ENCODE results near the gene HAND2.

Gene HAND2

DNA sequence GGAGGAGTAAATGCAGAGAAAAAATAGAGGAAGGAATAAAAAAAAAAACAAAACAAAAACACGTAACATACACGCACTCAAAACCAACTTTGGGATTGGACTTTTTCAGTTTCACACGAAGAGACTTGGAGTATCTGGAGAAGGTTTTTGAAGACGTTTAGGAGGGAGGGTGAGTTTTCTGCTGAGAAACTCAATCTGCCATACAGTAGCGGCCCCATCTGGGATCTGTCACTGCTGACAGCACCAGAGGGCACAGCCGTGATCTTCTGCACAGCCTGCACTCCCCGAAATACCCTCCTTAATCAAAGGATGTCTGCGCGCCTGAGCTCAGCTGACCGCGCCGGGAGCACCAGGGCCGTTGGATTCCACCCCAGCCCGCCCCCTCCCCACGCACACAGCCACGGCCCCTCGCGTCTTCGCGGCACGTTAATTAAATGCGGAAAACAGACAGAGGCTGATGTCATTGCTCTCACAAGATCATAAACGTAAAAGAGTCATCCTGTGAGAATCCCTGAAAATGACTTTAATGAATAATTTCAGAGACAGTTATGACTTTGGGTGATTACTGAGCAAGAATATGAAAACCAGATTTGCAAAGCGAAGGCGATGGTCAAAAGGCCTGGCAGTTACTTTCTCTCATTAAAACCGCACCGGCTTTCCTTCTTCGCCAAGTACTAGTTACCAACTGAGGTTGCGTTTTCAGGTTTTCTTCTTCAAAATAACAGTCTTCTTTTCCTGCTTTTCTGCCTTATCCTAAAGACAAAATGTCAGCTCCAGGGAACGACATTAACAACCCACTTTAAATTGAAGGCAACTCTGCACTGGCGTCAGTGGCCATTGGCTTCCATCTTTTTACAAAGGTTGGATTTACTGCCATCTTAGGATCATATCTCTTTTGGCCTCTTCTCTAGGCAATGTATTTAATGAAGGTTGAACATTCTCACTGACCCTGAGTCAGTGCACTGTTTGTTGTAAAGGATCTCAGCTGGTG is 10.6 kb downstream of the HAND2 start:
- DNase-seq = no peak

DNA sequence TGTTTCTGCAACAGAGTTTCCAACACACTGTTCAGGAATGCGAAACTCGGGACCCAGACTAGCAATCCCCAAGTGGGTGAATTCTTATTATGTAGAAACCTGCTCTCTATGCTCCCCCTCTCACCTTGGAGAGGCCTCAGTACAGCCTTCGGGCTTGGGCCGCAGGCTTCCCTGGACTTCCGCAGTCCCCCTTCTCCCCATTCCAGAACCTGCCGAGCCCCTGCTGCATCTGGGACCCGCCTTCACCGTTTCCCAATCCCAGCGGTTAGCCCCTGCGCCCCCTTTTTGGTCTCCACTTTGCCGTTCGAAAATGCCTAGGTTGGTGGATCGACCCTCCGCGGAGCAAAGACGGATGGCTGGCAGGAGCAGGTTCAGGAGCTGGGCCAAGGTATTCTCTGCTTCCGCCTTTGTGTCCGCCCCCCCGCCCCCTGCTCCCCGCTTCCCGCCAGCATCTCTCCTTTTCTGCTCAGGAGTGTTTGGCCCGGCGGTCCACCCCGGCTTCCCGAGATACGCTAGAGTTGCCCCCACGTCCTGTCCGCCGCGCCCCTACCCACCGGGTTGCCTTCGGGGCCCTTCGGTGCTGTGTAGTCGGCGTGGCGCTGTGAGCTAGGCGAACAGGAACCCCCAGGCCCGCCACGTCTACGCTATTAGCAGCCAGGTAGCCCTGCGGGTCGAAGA is 11.5 kb downstream of the HAND2 start:
- no peak for DNase-seq

DNA sequence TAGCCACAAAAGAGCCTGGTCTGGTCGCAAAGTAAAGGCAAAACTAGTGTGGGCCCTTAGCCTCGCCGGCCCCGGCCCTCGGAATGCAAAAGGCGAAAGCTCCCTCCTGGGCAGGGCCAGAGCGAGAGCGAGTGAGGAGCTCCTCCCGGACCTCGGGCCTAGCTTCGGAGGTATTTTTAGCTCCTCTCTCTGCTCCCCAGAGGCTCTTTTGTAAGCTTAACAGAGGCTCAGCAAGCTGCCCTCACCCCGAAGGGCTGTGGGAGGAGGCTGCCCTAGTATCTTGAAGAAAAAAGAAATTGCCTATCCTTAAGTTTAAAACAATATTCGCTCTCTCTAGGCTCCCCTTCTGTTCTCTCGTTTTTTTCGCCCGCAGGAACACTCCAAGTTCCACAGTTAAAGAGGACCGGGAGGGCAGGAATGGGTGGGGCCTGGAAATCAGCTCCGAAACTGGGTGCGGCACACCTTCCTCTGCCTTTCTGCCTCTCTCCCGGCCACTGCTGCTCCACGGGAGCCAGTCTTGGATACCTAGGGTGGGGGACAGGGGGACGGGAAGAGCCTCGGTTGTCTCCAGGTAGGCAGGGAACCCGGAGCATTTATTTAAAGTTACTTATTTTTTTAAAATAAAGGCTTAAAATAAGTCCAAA is 12.1 kb downstream of the HAND2 start:
- DNase-seq = no peak

DNA sequence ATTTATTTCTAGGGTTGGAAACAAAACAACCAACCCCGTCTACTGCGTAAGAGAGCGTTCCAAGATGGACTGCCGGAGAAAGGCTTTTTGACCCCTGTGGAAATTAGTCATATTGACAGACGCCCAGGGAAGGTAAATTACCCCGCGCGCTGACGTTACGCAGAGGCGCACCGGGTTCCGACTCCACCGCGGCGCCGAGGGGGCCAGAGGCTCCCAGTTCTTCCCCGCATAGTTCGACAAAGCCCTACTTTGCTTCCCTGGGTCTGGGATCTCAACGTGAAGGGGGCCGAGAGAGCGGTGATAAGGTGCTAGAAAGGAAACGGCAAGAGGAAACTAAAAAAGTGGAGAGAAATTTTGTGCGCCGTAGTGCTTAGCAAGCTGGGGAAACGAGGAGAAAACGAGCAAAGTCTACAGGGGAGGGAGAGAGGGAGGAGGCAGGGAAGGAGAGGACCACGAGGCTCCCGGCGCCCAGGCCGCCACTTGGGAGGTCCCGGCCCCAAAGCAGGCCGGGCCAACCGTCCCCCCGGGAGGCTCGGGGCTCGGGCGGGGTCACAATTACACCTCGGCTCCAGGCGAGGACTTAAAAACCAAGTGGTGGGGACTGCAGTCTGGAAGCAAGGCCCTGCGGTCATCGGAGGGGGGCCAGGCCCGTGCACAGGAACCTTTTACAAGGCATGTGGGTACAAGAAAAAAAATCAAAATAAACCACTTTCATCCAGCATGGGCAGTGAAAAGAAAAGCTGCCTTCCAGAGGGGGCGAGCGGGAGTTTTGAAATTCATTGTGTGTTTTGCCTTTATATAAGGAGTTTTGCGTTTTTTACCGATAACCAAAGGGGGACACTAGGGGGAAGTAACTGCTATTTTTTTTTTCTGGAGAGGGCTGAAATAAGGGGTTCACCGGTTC is 13.2 kb downstream of the HAND2 start:
- no peak for DNase-seq

- DNase-seq = no peak
These were observed 14.6 kb downstream of the HAND2 start for GRCh38 chr4:173515458-173515857.

GRCh38 chr4:173514641-173515217 is 15.3 kb downstream of the HAND2 start:
- no peak for DNase-seq

DNA sequence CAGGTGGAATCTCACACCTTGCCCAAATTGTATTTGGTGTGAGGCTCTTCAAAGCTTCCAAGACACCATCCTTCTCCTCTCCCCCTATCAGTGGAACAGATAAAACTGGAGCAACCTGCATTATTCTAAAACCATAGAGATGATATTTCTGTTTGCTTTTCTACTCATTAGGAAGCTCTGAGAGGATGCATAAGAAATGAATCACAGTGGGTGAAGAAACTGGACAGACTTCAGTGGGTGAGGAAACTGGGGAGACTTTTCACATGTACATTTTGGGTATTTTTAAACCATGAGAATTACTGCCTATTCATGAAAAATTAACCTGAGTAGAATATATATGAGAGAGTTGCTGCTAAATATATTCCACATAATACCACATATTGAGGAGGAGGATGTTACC is 16.4 kb downstream of the HAND2 start:
- DNase-seq = no peak

DNA sequence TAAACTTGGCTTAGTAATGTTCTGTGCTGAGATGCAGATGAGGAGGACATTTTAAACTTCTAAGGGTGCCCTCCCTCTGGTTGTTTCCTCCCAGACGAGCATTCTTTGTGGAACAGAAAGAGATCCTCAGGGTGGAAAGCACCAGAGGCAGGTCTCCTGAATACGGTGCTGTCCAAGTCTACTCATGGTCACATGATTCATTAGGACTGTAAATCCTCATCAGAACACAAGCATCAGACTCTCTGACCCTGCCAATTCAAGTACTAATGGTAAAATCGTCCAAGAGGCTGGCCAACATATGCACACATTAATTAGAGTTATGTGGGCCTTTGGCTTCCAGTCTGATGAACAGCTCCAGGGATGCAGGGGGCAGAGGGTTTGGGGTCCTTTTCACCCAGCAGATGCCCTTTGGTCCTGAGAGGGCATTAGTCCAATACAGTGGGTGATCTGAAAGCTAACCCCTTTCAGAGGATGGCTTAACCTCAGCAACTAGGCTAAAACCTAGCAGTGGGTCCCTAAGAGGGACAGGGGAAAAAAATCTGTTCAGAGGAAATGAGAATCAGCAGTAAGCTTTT is 18.2 kb downstream of the HAND2 start:
- no peak for DNase-seq

DNA sequence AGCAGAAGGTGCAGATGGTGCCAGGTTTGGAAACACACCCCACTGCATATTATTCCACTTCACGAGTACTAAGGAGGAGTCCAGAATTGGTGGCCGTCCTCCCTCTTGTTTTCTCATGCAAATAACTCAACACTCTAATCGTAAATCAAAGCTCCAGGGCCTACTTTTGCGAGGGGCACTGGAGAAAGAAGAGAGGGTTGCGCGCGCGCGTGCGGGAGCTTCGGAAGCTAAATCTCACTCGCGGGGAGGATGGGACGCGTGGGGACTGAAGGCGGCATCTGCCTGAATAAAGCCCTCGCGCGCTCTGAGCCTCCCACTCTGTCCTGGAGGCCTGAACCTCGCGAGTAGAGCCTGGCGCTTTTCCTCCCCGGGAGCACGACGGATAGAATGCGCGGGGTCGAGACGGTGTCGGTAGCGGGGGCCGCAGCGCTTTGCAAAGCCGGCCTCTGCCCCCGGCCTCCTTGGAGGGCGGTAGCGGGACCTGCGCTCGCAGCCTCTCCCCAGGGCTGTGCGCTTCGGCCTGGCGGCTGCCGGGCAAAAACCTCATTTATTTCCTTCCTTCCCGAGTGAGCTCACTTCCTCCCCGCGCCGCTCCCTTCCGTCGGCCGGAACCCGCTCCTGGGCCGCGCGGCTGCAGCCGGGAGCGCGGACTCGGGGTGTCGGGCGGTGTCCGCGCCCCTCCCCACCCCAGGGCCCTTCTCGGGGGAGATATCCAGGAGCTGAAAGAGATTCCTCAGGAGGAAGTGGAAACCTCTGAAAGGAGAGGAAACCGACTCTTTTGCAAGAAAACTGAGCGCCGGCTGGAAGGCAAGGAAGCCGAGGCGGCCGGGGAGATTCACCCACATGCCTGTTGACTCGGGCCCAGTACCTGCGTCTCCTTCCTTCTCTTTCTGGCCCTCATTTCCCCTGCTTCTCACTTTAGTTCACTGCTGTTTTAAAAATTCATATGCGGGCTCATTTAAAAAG is 20.7 kb downstream of the HAND2 start:
- no peak for DNase-seq

DNA sequence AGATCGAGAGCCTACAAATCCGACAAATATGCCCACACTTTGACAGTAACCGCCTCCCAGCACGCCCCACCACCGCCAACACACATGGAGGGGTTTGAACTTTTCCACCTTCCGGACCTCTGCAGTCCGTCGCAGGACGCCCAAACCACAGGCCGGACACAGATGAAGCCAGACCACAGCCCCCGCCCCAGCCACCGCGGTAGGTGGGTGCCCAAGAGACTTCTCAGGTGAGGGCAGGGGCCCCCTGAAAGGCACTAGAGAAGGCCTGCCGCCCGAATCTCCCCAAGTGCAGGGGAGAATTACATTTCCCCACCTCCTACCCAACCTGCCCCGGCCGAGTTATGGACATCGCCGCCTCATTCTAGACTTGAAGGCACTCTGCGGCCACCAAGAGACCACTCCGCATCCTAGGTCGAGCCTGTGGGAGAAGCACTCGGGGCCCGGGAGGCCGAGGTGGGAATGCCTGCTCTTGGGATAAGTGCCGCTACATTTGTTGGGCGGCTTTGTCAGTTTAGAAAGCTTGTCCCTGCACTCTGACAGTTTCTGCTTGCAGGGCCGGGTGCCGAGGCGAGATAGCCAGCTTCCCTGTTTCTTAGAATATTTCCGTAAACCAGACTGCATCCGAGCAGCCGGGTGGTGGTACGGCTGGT is 21.5 kb downstream of the HAND2 start:
- no peak for DNase-seq

GRCh38 chr4:173507471-173508385 is 22.3 kb downstream of the HAND2 start:
- DNase-seq = no peak

DNA sequence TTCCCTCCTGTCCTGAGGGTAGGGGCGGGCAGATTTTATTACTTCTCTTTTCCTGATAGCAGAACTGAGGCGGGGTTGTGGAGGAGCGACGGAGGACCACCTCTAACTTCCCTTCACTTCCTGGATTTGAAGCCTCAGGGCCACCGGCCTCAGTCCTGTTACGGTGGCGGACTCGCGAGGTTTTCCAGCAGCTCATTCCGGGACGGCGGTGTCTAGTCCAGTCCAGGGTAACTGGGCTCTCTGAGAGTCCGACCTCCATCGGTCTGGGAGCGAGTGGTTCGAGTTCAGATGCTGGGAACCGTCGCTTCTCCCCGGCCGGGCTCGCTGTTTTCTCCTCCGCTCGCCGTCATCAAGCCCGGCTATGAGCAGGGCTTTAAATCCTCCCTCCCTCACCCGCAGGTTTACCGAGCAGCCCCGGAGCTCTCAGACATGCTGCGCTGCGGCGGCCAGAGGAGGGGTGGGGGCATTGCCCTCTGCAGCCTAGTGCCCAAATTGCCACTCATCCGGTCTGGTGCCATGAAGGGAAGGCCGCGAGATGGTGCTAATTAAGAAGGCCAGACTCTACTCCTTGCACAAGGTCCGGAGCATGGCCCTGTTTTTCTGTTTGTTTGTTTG is 23.3 kb downstream of the HAND2 start:
- DNase-seq = no peak

DNA sequence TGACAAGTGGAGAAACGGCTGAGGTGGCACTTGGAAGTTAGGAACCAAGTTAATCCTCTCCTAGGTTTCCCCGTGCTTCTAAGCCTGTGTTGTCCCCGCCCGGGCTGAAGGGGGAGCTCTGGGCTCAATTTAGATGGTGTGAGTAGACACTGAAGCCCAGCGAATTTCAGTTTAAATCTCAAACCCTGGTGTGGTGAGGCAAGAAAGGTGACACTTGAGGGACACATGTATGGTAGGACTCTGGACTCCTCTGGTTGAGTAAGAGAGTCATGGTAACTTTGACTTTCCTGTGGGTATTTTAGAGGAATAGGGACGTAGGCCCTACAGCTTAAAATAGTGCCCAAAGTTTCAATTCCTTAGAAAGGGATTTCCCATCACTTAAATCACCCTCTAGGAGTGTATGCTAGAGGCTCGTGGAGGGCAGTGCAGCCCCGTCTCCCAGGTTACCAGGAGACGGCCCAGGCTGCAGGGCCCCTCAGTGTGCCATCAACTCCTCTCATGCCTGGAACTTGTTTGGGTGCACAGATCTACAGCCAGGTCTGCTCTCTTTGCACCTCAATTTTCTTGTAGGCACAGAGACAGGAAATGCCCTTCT is 24.0 kb downstream of the HAND2 start:
- DNase-seq = no peak

GRCh38 chr4:173504181-173504503 is 25.9 kb downstream of the HAND2 start:
- no peak for DNase-seq

DNA sequence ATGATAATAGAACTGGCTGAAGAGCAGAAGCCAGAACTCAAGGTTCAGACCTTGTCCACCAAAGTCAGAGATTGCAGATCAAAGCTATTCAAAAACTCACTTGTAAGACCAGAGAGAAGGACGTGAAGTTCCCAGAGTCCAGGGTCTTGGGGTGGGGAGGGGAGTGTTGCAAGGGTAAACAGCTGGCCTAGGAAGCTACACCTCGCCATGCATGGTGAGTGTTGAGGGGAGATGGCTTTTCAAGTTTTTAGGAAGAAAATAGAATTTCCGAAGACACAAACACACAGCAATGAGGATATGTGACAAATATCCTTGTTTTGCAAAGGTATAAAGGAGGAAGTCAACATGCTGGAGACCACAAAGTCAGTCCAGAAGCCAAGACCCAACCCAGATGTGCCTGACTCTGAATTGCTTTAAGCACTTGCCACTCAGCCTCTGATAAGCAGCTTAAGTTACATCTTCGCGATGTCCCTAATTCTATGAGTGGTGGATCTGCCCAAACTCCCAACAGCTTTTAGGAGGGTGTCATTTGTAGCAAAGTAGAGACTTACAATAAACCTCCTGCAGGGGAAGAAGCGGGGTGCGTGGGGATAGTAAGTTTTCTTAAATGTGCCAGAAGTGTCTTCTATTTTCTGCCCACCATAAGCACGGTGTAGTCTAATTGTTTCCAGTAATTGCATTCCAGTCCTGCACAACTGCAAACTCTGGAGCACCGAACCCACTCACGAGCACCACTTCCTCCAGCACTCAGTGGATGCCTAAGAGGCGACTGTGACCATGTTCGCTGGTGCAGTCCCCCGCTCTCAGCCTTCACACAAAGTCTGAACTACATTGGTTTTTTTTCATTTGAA is 26.5 kb downstream of the HAND2 start:
- no peak for DNase-seq

GRCh38 chr4:173502282-173502681 is 27.7 kb downstream of the HAND2 start:
- DNase-seq = no peak

GRCh38 chr4:173501592-173502150 is 28.4 kb downstream of the HAND2 start:
- no peak for DNase-seq

Measured in CD4-positive, alpha-beta T cell treated with Interleukin-15 for 1 hour (primary cell).